Activated CD8-positive, alpha-beta memory T cell treated with anti-CD3 and anti-CD28 coated beads, Interleukin-2, amount 50 U/mL, for 24 hours (primary cell): Measurements from ENCODE around the gene GABRP.
"Not testable (repeated sequence)": the region's sequence is repeated elsewhere in the genome, so short reads cannot be mapped to it uniquely, and the experiment has no call there.

Experiments
- DNase-seq: peaks from one replicate; pipeline ENCODE4 v3.0.0-alpha.2; 2020; ENCODE audit errors: extremely low read depth

The GABRP gene

GRCh38 chr5:170792878-170793277, 9.4 kb downstream of the GABRP start:
- DNase-seq: no peak

DNA sequence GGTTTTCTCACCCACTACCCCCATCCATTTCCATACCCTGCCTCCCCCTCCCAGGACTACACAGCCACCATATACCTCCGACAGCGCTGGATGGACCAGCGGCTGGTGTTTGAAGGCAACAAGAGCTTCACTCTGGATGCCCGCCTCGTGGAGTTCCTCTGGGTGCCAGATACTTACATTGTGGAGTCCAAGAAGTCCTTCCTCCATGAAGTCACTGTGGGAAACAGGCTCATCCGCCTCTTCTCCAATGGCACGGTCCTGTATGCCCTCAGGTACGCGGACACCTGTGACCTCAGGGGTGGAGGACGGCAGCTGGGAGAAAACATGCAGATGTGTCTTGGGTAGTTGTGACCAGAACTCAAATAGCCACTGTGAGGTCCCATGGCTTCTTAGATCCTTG, 11.6 kb downstream of the GABRP start:
- DNase-seq: no peak

- no peak for DNase-seq
These were observed 22.1 kb downstream of the GABRP start for GRCh38 chr5:170805666-170806065.

- DNase-seq: no peak
These were observed 26.0 kb downstream of the GABRP start for GRCh38 chr5:170809551-170809950.

- DNase-seq: no peak
These were observed 28.2 kb downstream of the GABRP start for GRCh38 chr5:170811719-170812118.

DNA sequence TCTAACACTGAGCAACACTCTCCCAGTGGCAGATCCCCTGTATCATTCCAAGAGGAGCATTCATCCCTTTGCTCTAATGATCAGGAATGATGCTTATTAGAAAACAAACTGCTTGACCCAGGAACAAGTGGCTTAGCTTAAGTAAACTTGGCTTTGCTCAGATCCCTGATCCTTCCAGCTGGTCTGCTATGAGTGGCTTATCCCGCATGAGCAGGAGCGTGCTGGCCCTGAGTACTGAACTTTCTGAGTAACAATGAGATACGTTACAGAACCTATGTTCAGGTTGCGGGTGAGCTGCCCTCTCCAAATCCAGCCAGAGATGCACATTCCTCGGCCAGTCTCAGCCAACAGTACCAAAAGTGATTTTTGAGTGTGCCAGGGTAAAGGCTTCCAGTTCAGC, 29.7 kb downstream of the GABRP start:
- DNase-seq: no peak

- no peak for DNase-seq
These were observed 33.7 kb downstream of the GABRP start for GRCh38 chr5:170817195-170817594.

- DNase-seq: no peak
These were observed 34.7 kb downstream of the GABRP start for GRCh38 chr5:170818232-170818631.

- no peak for DNase-seq
These were observed 36.3 kb downstream of the GABRP start for GRCh38 chr5:170819824-170820223.

- DNase-seq: no peak
These were observed 37.8 kb downstream of the GABRP start for GRCh38 chr5:170821257-170821800.

DNA sequence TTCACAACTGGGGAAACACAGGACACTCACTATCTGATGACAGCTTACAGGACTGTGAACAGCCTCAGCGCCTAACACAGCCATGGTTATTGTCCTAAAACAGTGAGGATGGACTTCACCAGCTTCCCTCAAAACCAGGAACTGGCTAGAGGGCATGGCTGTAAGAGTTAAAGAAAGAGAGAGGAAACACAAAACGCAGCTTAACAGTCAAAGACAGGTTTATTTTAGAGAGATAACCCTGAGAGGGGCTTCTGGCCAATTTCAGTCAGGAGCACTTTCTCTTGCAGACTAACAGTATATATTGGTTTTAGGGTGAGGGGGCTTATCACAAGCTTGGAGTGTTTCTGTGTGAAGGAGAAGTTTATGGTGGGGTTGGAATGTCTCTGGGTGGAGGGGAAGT, 42.6 kb downstream of the GABRP start:
- DNase-seq: no peak

DNA sequence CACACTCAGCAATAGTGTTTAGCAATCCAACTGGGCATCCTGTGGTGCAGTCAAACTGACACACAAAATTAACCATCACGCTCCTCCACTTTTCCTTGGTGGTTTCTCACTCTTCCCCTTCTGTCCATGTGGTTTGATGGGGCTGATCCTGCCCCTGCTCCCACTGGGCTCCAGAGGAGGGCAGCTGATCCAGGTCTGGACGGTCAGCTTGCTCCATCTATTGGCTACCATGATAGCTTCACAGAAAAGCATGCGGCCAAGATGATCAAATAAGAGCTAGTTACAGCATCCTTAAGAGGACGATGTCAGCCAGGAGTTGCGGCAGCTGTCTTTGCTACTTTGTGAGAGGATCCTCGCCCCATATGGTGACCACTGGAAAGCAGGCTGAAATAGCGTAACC, 48.7 kb downstream of the GABRP start:
- no peak for DNase-seq

GRCh38 chr5:170833981-170834380, 50.5 kb downstream of the GABRP start:
- DNase-seq: not testable (repeated sequence)

DNA sequence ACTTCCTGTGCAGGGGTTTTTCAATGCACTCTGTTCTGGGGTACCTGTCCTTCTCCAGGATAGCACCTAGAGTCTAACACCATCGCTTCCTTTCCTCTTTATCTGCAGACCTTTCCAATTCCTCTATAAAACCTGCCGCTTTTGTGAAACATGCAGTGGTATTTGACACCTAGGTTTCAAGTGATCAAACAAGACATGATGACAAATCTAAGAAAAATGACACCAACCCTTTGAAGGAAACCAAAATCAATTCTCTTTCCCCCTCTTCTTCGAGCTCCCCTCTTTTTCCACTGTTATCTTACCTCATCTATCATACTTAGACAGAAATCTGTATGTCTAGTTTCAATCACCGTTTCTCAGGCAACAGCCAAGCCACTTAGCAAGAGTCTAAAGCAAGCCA, 52.7 kb downstream of the GABRP start:
- DNase-seq: no peak

GRCh38 chr5:170843870-170844269, 60.3 kb downstream of the GABRP start:
- no peak for DNase-seq

- DNase-seq: no peak
These were observed 61.1 kb downstream of the GABRP start for GRCh38 chr5:170844651-170845050.

GRCh38 chr5:170846416-170846815, 62.9 kb downstream of the GABRP start:
- no peak for DNase-seq

DNA sequence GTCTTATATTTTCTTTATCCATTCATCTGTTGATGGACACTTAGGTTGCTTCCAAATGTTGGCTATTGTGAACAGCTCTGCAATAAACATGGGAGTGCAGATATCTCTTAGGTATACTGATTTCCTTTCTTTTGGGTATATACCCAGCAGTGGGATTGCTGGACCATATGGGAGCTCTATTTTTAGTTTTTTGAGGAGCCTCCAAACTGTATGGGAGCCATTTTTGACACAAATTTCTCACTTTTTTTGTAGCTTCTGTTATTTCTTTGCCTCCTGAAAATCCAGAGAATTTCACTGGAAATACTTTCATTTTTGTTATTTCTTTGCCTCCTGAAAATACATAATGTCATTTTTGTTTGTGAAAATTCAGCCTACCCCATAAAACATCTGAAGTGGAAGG, 63.3 kb downstream of the GABRP start:
- no peak for DNase-seq

GRCh38 chr5:170848033-170848432, 64.5 kb downstream of the GABRP start:
- no peak for DNase-seq

GRCh38 chr5:170849374-170849773, 65.8 kb downstream of the GABRP start:
- DNase-seq: no peak

- no peak for DNase-seq
These were observed 71.0 kb downstream of the GABRP start for GRCh38 chr5:170854566-170854965.

DNA sequence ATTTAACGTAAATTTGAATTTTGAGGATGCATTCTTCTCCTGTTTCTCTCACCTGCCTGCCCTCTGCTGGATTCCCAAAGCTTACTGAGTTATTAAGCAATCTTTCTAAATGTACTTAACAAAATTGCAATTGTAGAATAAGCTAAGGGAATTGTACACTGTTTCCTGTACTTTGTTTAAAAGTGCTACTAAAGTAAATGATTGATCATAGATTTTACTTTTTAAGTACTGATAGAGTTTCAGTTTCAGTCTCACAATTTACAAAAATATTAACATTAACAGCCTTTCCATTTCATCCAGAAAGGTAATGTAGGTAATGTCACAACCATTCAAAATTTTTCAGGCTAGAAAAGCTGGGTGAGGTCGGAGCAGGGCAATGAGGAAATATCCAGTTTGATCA, 73.5 kb downstream of the GABRP start:
- no peak for DNase-seq

GRCh38 chr5:170860415-170860814, 76.9 kb downstream of the GABRP start:
- no peak for DNase-seq

GRCh38 chr5:170860818-170861666, 77.5 kb downstream of the GABRP start:
- no peak for DNase-seq
